PC-3 (cell line): ENCODE results near the gene EMILIN2. TPM values are rescaled to one million over a fixed set of nuclear protein-coding genes. Genes with fewer than 3 reads are reported as not detected.

ENCODE experiments used
- ATAC-seq: fragments of 200-7000 bp; cut with Tn5 transposase; 2 replicates; pipeline ENCODE4 v1.9.1; 2020; ENCODE audit warnings: mild to moderate bottlenecking, moderate library complexity
- BruUV-seq: library from RNA; stranded (reverse); fragments of 400-500 nt; replicated peaks from 2 replicates; lab custom pipeline; 2021; lab: Mats Ljungman, UMichigan
- CTCF ChIA-PET: fragments of 300-600 bp; sonication (Branson Sonifier 250); formaldehyde crosslinking; loops from one replicate; lab custom pipeline; 2022; ENCODE audit warnings: antibody characterized with exemption; lab: Charles Lee
- POLR2A ChIA-PET: fragments of 300-600 bp; sonication (Branson Sonifier 250); formaldehyde crosslinking; loops from one replicate; lab custom pipeline; 2022; ENCODE audit warnings: antibody characterized with exemption; ENCODE audit not compliant: unreplicated experiment; lab: Charles Lee
- DNase-seq: peaks from one replicate; pipeline ENCODE4 v3.0.0-alpha.2; 2015
- H2AFZ ChIP-seq: fragments of 300-600 bp; sonication (generic); 2 replicates; pipeline ENCODE4 v1.6.0; 2016; ENCODE audit warnings: antibody characterized with exemption, low read length
- H3F3A ChIP-seq: fragments of 300-600 bp; sonication (generic); one replicate; pipeline ENCODE4 v1.6.0; 2017; ENCODE audit warnings: antibody characterized with exemption, low read length, control low read depth, mild to moderate bottlenecking; ENCODE audit not compliant: unreplicated experiment
- H3K27ac ChIP-seq: fragments of 300-600 bp; sonication (generic); 2 replicates; pipeline ENCODE4 v1.5.1; 2016; ENCODE audit warnings: mild to moderate bottlenecking, low read length
- H3K27me3 ChIP-seq: fragments of 300-600 bp; sonication (generic); 2 replicates; pipeline ENCODE4 v1.6.1; 2016; ENCODE audit warnings: low read length, mixed read lengths
- H3K36me3 ChIP-seq: fragments of 300-600 bp; sonication (generic); 2 replicates; pipeline ENCODE4 v1.6.1; 2016; ENCODE audit warnings: low read depth, mixed run types, low read length, mixed read lengths
- H3K4me1 ChIP-seq: fragments of 300-600 bp; sonication (generic); 2 replicates; pipeline ENCODE4 v1.5.1; 2016; ENCODE audit warnings: low read length; ENCODE audit not compliant: insufficient read depth
- H3K4me2 ChIP-seq: fragments of 300-600 bp; sonication (generic); 2 replicates; pipeline ENCODE4 v1.6.0; 2016; ENCODE audit warnings: low read length
- H3K4me3 ChIP-seq: fragments of 300-600 bp; sonication (generic); 2 replicates; pipeline ENCODE4 v1.5.1; 2016; ENCODE audit warnings: mild to moderate bottlenecking, low read length, mixed read lengths
- H3K79me2 ChIP-seq: fragments of 300-600 bp; sonication (generic); 2 replicates; pipeline ENCODE4 v1.6.1; 2017; ENCODE audit warnings: low read length, mixed read lengths
- H3K9ac ChIP-seq: fragments of 300-600 bp; sonication (generic); 2 replicates; pipeline ENCODE4 v1.6.0; 2016; ENCODE audit warnings: mild to moderate bottlenecking, low read length
- H3K9me2 ChIP-seq: fragments of 300-600 bp; sonication (generic); replicated peaks from 2 replicates; pipeline ENCODE4 v1.6.1; 2016; ENCODE audit warnings: mixed run types, low read length, mixed read lengths
- H3K9me3 ChIP-seq: fragments of 300-600 bp; sonication (generic); 2 replicates; pipeline ENCODE4 v1.6.1; 2016; ENCODE audit warnings: low read length, mixed read lengths
- H4K20me1 ChIP-seq: fragments of 300-600 bp; sonication (generic); 2 replicates; pipeline ENCODE4 v1.6.1; 2016; ENCODE audit warnings: low read length, mixed read lengths
- EZH2 ChIP-seq: fragments of 300-600 bp; sonication (generic); IDR thresholded peaks from one replicate; pipeline ENCODE4 v1.6.1; 2017; ENCODE audit warnings: antibody characterized with exemption, mild to moderate bottlenecking, low read length; ENCODE audit not compliant: unreplicated experiment
- EZH2phosphoT487 ChIP-seq: fragments of 300-600 bp; sonication (generic); IDR thresholded peaks from 2 replicates; pipeline ENCODE4 v1.6.1; 2018; ENCODE audit warnings: mild to moderate bottlenecking, antibody characterized with exemption, low read length, borderline replicate concordance
- intact Hi-C: fragments of 100-400 bp; cut with micrococcal nuclease; formaldehyde crosslinking; loops from 2 replicates; pipeline ENCODE4 v1.9.0; 2023
- total RNA-seq: library from RNA; depleted of rRNA; stranded (reverse); fragments of >200 nt; gene quantifications from 2 replicates; pipeline ENCODE4 v1.2.3, GENCODE V29; 2014
- TF ChIP-seq, protein P1 (sequence below): fragments of 300-600 bp; sonication (generic); conservative IDR thresholded peaks from 2 replicates; pipeline ENCODE4 v1.5.1; 2017; ENCODE audit warnings: antibody characterized with exemption, low read depth, mild to moderate bottlenecking, low read length

The EMILIN2 gene
- total RNA-seq, 1 experiment from 2014 or later, result 17.1 TPM

DNA sequence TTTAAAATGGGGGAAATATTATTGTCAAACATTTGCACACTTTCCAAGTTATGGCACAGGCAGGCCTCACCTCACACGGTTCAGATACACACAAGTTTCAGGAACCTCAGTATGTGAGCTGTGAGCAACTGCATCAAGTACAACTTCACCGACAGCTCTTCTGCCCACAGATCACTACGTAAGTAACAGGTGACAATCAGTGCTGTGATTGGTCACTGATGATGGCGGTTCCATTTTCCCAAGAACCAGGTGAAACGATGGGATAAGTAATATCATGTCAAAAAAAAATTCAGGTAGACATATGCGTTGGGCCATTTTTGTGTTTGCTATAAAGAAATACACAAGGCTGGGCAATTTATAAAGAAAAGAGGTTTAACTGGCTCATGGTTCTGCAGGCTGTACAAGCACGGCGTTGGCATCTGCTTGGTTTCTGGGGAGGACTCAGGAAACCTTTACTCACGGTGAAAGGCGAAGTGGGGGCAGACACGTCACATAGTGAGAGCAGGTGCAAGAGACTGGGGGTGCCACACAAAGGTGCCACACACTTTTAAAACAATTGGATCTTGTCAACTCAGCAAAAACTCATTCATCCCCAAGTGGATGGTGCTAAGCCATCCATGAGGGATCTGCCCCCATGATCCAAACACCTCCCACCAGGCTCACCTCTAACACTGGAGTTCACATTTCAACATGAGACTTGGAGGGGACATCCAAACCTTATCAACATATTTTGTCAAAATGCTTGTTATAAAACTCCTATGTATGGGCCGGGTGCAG is 108.3 kb downstream of the EMILIN2 start:
- DNase-seq (no peak), ATAC-seq (no peak)
- intact Hi-C loops, result no loop called here
- Histone ChIP-seq H4K20me1 (no peaks in the 10 kb centered on the region), H3K27ac (no peak overlapping the region), H3K36me3 (0 out of 2 replicates have a peak, but pooled peaks cover 4% of the 10 kb centered on the region), H3K4me1 (no peaks in the 10 kb centered on the region), H3K9me2 (no peaks in the 10 kb centered on the region), H3K79me2 (no peaks in the 10 kb centered on the region), H3K4me3 (no peak overlapping the region), H3K9ac (no peak overlapping the region), H2AFZ (no peak overlapping the region), H3F3A (no peaks in the 10 kb centered on the region), H3K9me3 (no peaks in the 10 kb centered on the region), H3K27me3 (no peaks in the 10 kb centered on the region), H3K4me2 (no peak overlapping the region)
- BruUV-seq, result no TSS peak
- POLR2A ChIA-PET, result no interaction called here
- TF ChIP-seq EZH2 (no peak), EZH2phosphoT487 (no peak)
- TF ChIP-seq, protein P1, sequence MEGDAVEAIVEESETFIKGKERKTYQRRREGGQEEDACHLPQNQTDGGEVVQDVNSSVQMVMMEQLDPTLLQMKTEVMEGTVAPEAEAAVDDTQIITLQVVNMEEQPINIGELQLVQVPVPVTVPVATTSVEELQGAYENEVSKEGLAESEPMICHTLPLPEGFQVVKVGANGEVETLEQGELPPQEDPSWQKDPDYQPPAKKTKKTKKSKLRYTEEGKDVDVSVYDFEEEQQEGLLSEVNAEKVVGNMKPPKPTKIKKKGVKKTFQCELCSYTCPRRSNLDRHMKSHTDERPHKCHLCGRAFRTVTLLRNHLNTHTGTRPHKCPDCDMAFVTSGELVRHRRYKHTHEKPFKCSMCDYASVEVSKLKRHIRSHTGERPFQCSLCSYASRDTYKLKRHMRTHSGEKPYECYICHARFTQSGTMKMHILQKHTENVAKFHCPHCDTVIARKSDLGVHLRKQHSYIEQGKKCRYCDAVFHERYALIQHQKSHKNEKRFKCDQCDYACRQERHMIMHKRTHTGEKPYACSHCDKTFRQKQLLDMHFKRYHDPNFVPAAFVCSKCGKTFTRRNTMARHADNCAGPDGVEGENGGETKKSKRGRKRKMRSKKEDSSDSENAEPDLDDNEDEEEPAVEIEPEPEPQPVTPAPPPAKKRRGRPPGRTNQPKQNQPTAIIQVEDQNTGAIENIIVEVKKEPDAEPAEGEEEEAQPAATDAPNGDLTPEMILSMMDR, result no peak
- CTCF ChIA-PET, result no interaction called here

DNA sequence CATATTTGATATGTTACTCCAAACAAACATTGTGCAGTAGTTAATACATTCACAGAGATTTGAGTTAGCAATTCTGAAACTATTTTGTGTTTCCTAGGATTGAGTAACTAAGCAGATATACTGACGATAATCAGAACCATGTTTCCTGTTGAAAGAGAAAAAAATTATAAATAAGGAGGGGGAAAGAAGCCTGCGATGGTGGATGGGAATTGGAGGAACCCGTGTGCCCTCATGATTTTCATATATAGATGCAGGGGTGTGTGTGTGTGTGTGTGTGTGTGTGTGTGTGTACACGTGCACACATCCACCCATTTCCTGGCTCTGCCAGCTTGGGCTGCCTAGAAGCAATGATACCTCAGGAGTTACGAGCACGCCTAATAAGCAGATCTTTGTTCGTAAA is 109.2 kb downstream of the EMILIN2 start:
- ATAC-seq (no peak), DNase-seq (no peak)
- Histone ChIP-seq H2AFZ (no peak overlapping the region), H3K9me3 (no peaks in the 10 kb centered on the region), H3K4me1 (no peaks in the 10 kb centered on the region), H3K79me2 (no peaks in the 10 kb centered on the region), H3K4me2 (no peak overlapping the region), H3K4me3 (no peak overlapping the region), H3K27me3 (no peaks in the 10 kb centered on the region), H4K20me1 (no peaks in the 10 kb centered on the region), H3K9me2 (no peaks in the 10 kb centered on the region), H3F3A (no peaks in the 10 kb centered on the region), H3K27ac (no peak overlapping the region), H3K9ac (no peak overlapping the region), H3K36me3 (0 out of 2 replicates have a peak, but pooled peaks cover 4% of the 10 kb centered on the region)
- no TSS peak for BruUV-seq
- TF ChIP-seq, protein P1, result no peak
- TF ChIP-seq EZH2 (no peak), EZH2phosphoT487 (no peak)
- ChIA-PET CTCF (no interaction called here), POLR2A (no interaction called here)
- intact Hi-C loops, result no loop called here

DNA sequence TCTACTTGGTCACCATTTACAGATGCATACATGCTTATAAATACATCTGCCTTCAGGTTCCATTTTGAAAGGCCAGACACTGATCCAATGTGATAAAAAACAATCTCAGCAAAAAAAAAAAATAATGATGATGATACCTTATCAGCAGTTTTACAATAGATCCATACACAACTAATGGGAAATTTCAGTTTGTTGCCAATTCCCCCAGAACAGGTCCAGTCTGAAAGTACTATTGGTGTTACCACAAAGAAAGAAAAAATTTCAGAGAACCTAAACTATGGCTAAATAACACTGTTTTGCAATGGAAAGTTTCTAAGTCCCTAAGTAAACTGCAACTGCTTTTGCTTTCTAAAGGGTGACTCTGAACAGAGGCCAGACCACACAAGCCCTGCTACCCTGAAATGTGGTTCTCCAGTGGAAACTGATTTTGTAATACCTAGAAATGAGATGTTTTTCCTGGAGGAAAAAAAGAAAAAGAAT is 112.1 kb downstream of the EMILIN2 start:
- H3K9ac ChIP-seq, result no peak overlapping the region
- no peaks in the 10 kb centered on the region for H3K9me2 ChIP-seq
- H3K27ac ChIP-seq, result no peak overlapping the region
- ATAC-seq (no peak), DNase-seq (no peak)
- H2AFZ ChIP-seq, result no peak overlapping the region
- H3K9me3 ChIP-seq, result no peaks in the 10 kb centered on the region
- CTCF ChIA-PET, result no interaction called here
- POLR2A ChIA-PET, result no interaction called here
- no TSS peak for BruUV-seq
- intact Hi-C loops, result no loop called here
- H3F3A ChIP-seq, result no peaks in the 10 kb centered on the region
- no peak overlapping the region for H3K4me2 ChIP-seq
- no peaks in the 10 kb centered on the region for H3K4me1 ChIP-seq
- H3K36me3 ChIP-seq, result 0 out of 2 replicates have a peak, but pooled peaks cover 3% of the 10 kb centered on the region
- H3K4me3 ChIP-seq, result no peak overlapping the region
- TF ChIP-seq EZH2phosphoT487, result no peak
- TF ChIP-seq, protein P1, result no peak
- no peak for TF ChIP-seq EZH2
- H3K79me2 ChIP-seq, result no peaks in the 10 kb centered on the region; the same call in 1 of the 2 replicates
- no peaks in the 10 kb centered on the region for H3K27me3 ChIP-seq
- no peaks in the 10 kb centered on the region for H4K20me1 ChIP-seq
